ENCODE data around the gene GZMH.

DNA sequence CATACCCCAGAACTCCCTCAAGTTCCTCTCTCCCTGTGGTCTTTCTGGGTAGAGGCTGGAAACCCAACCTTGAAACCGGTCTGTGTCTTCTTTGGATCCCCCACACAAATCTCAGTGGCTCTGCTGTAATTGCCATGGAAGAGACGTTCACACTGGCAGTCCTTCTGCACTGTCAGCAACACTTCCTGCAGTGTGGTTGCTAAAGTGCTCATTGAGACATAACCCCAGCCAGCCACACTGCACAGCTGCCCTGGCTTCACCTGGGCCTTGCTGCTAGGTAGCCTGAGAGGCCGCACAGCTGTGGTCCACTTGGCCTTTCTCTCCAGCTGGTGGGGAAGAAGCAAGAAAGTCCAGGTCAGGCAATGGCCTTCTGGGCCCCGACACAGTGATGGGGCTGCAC lies 2.4 kb downstream of the GZMH start:
- TF ChIP-seq, protein P1, sequence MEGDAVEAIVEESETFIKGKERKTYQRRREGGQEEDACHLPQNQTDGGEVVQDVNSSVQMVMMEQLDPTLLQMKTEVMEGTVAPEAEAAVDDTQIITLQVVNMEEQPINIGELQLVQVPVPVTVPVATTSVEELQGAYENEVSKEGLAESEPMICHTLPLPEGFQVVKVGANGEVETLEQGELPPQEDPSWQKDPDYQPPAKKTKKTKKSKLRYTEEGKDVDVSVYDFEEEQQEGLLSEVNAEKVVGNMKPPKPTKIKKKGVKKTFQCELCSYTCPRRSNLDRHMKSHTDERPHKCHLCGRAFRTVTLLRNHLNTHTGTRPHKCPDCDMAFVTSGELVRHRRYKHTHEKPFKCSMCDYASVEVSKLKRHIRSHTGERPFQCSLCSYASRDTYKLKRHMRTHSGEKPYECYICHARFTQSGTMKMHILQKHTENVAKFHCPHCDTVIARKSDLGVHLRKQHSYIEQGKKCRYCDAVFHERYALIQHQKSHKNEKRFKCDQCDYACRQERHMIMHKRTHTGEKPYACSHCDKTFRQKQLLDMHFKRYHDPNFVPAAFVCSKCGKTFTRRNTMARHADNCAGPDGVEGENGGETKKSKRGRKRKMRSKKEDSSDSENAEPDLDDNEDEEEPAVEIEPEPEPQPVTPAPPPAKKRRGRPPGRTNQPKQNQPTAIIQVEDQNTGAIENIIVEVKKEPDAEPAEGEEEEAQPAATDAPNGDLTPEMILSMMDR (conservative IDR thresholded peaks at IDR 0.05; ENCODE audit: low read length): no peak
- no peak for TF ChIP-seq EZH2phosphoT487 (IDR thresholded peaks at IDR 0.05; ENCODE audit: borderline replicate concordance)
